Hepatocyte (in vitro differentiated cells): ENCODE results near the gene KIRREL3. TPM values are rescaled to one million over a fixed set of nuclear protein-coding genes. Genes with fewer than 3 reads are reported as not detected.

Source experiments
- DNase-seq: peaks from one replicate; pipeline ENCODE4 v3.0.0-alpha.2; 2016; ENCODE audit warnings: low spot score
- H2AFZ ChIP-seq: fragments of 200-600 bp; sonication (generic); 2 replicates; pipeline ENCODE4 v1.6.0; 2016; ENCODE audit warnings: antibody characterized with exemption, mild to moderate bottlenecking
- H3K27ac ChIP-seq: fragments of 200-600 bp; sonication (generic); 2 replicates; pipeline ENCODE4 v1.5.1; 2016; ENCODE audit warnings: mild to moderate bottlenecking
- H3K27me3 ChIP-seq: fragments of 200-600 bp; sonication (generic); 2 replicates; pipeline ENCODE4 v1.6.1; 2016
- H3K36me3 ChIP-seq: fragments of 200-600 bp; sonication (generic); replicated peaks from 2 replicates; pipeline ENCODE4 v1.5.1; 2016; ENCODE audit warnings: low read depth; ENCODE audit not compliant: insufficient read depth
- H3K4me1 ChIP-seq: fragments of 200-600 bp; sonication (generic); 2 replicates; pipeline ENCODE4 v1.5.1; 2016; ENCODE audit warnings: mild to moderate bottlenecking, moderate library complexity; ENCODE audit not compliant: insufficient read depth
- H3K4me2 ChIP-seq: fragments of 200-600 bp; sonication (generic); 2 replicates; pipeline ENCODE4 v1.6.0; 2016
- H3K4me3 ChIP-seq: fragments of 200-600 bp; sonication (generic); 2 replicates; pipeline ENCODE4 v1.5.1; 2016; ENCODE audit warnings: mild to moderate bottlenecking
- H3K79me2 ChIP-seq: fragments of 200-600 bp; sonication (generic); 2 replicates; pipeline ENCODE4 v1.6.0; 2017; ENCODE audit warnings: mild to moderate bottlenecking
- H3K9me2 ChIP-seq: fragments of 200-600 bp; sonication (generic); replicated peaks from 2 replicates; pipeline ENCODE4 v1.6.0; 2017; ENCODE audit warnings: mild to moderate bottlenecking; ENCODE audit not compliant: insufficient read depth
- H3K9me3 ChIP-seq: fragments of 200-600 bp; sonication (generic); 2 replicates; pipeline ENCODE4 v1.5.1; 2016; ENCODE audit warnings: low read depth, mild to moderate bottlenecking
- H4K20me1 ChIP-seq: fragments of 200-600 bp; sonication (generic); 2 replicates; pipeline ENCODE4 v1.6.0; 2016; ENCODE audit warnings: mild to moderate bottlenecking; ENCODE audit not compliant: insufficient read depth, poor library complexity, severe bottlenecking
- EZH2 ChIP-seq: fragments of 200-600 bp; sonication (generic); IDR thresholded peaks from 2 replicates; pipeline ENCODE4 v1.6.1; 2016; ENCODE audit warnings: antibody characterized with exemption, mild to moderate bottlenecking, borderline replicate concordance
- EZH2phosphoT487 ChIP-seq: fragments of 200-600 bp; sonication (generic); IDR thresholded peaks from one replicate; pipeline ENCODE4 v1.6.1; 2018; ENCODE audit warnings: antibody characterized with exemption, mild to moderate bottlenecking, low read depth, moderate library complexity; ENCODE audit not compliant: unreplicated experiment, severe bottlenecking
- WGBS: methylation state at CpG from one replicate; pipeline ENCODE4 v1.1.6; 2016; ENCODE audit warnings: low lambda C conversion rate; ENCODE audit errors: missing lambda C conversion rate; 5-methylcytosine and 5-hydroxymethylcytosine counted together
- polyA plus RNA-seq: library from polyadenylated mRNA; unstranded; fragments of >200 nt; fragmentation: Nextera tagmentation; extraction: Ambion mirVana; gene quantifications from 2 replicates; pipeline ENCODE4 v1.2.1, GENCODE V29; 2016
- total RNA-seq: library from RNA; depleted of rRNA; stranded (reverse); fragments of >200 nt; gene quantifications from 2 replicates; pipeline ENCODE4 v1.2.3, GENCODE V29; 2014
- TF ChIP-seq, protein P1 (sequence below): fragments of 200-600 bp; sonication (generic); IDR thresholded peaks from 2 replicates; pipeline ENCODE4 v1.5.1; 2016; ENCODE audit warnings: antibody characterized with exemption, mild to moderate bottlenecking; ENCODE audit not compliant: poor library complexity

Gene KIRREL3
- total and polyA plus RNA-seq, 2 experiments from 2014 or later = 0.33 to 0.86 TPM

DNA sequence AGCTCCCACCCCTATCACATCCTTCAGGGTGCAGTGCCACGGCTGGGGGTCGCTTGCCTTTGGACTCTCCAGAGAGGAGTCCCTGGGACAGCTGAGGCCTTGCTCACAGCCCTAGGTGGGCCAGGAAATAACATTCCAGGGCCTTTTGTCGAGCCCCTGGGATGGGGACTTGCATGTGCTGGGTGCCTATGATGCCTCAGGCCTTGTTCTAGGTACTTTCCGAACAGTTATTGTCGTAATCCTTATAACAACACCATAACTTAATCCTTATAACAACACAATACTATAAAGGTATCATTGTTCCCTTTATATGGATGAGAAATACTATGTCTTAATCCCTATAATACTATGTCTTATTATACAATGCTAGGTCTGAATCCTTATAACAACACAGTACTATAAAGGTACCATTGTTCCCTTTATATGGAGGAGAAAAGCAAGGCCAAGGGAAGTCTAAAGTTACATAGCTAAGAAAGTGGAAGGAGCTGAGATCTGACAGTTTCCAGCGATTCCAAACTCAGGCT lies 408.5 kb downstream of the KIRREL3 start:
- DNase-seq = no peak
- no peak overlapping the region for H3K4me3 ChIP-seq
- no peaks in the 10 kb centered on the region for H4K20me1 ChIP-seq
- H3K27ac ChIP-seq = no peak overlapping the region
- H3K27me3 ChIP-seq = no peaks in the 10 kb centered on the region
- H3K36me3 ChIP-seq = no peaks in the 10 kb centered on the region
- no peak for TF ChIP-seq EZH2
- TF ChIP-seq, protein P1, sequence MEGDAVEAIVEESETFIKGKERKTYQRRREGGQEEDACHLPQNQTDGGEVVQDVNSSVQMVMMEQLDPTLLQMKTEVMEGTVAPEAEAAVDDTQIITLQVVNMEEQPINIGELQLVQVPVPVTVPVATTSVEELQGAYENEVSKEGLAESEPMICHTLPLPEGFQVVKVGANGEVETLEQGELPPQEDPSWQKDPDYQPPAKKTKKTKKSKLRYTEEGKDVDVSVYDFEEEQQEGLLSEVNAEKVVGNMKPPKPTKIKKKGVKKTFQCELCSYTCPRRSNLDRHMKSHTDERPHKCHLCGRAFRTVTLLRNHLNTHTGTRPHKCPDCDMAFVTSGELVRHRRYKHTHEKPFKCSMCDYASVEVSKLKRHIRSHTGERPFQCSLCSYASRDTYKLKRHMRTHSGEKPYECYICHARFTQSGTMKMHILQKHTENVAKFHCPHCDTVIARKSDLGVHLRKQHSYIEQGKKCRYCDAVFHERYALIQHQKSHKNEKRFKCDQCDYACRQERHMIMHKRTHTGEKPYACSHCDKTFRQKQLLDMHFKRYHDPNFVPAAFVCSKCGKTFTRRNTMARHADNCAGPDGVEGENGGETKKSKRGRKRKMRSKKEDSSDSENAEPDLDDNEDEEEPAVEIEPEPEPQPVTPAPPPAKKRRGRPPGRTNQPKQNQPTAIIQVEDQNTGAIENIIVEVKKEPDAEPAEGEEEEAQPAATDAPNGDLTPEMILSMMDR = no peak
- TF ChIP-seq EZH2phosphoT487 = no peak
- no peaks in the 10 kb centered on the region for H3K9me3 ChIP-seq
- no peaks in the 10 kb centered on the region for H3K9me2 ChIP-seq
- 84% methylated on average over 6 of the region's 6 CpGs for WGBS
- H2AFZ ChIP-seq = no peak overlapping the region
- no peaks in the 10 kb centered on the region for H3K4me1 ChIP-seq
- H3K79me2 ChIP-seq = no peaks in the 10 kb centered on the region
- no peak overlapping the region for H3K4me2 ChIP-seq

DNA sequence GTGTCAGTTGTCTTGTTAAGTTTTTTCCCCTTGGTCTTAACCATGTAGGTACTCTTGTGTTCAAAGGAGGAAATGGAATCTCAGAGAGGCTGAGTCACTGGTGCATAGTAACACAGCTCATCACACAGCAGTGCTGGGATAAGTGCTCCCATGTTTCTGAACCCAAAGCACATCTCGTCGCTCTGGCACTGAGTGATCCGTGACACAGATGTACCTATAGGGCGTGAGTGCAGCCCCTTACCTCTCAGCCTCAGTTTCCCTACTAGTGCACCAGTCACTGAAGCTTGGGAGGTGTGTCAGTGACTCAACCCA lies 411.1 kb downstream of the KIRREL3 start:
- Histone ChIP-seq H3K4me2 (no peak overlapping the region), H3K36me3 (no peaks in the 10 kb centered on the region), H3K4me1 (no peaks in the 10 kb centered on the region), H3K27me3 (no peaks in the 10 kb centered on the region), H3K9me3 (no peaks in the 10 kb centered on the region), H3K4me3 (no peak overlapping the region), H3K79me2 (no peaks in the 10 kb centered on the region), H4K20me1 (no peaks in the 10 kb centered on the region), H3K9me2 (no peaks in the 10 kb centered on the region), H3K27ac (no peak overlapping the region), H2AFZ (no peak overlapping the region)
- TF ChIP-seq, protein P1 = no peak
- TF ChIP-seq EZH2 = no peak
- no peak for TF ChIP-seq EZH2phosphoT487
- no peak for DNase-seq
- 95% methylated on average over 4 of the region's 4 CpGs for WGBS

DNA sequence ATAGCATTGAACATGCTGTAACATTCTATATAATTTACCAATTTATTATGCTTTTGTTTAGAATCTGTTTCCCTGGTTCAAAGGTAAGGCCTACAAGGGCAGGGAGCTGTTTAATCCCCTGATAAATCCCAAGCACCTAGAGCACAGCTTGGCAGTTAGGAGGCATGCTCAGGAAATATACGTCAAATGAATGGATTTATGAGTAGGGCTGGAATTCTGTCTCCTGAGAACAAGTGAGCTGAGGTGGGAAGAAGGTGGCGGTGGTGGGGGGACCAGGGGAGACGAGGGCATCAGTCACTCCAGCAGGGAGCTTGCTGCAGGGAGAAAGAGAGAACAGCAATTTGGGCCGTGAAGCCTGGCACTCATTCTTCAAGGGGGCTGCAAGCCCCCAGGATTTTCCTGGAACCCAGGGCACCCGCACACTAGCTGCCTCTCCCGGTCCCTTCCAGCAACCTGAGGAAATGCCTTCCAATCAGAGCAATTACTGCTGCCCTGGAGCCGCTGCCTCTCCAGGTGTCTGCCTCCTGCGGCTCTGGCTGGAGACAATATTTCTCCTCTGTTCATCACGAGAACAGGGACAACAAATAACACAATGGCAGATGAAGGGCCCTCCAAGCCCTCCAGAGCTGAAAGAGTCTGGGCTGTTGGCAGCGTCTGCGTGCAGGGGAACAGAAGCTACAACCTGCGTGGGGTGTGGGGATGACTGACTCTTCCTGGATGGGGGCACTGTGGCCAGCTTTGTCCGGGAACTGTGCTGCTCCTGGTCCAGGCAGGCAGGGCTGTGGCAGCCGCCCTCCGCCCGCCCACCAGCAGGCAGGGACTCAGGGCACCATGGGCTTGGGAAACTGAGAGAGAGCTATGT lies 411.7 kb downstream of the KIRREL3 start:
- H3K27me3 ChIP-seq = no peaks in the 10 kb centered on the region
- H3K9me3 ChIP-seq = no peaks in the 10 kb centered on the region
- TF ChIP-seq, protein P1 = no peak
- no peak for TF ChIP-seq EZH2phosphoT487
- TF ChIP-seq EZH2 = no peak
- H3K79me2 ChIP-seq = no peaks in the 10 kb centered on the region
- H3K9me2 ChIP-seq = no peaks in the 10 kb centered on the region
- H3K36me3 ChIP-seq = no peaks in the 10 kb centered on the region
- no peak overlapping the region for H2AFZ ChIP-seq
- no peaks in the 10 kb centered on the region for H3K4me1 ChIP-seq
- no peak overlapping the region for H3K27ac ChIP-seq
- DNase-seq = no peak
- H3K4me2 ChIP-seq = no peak overlapping the region
- no peaks in the 10 kb centered on the region for H4K20me1 ChIP-seq
- WGBS = 58% methylated on average over 16 of the region's 16 CpGs
- no peak overlapping the region for H3K4me3 ChIP-seq
